MCF 10A (cell line): ENCODE measurements around the gene KDM3A. TPM values are rescaled to one million over a fixed set of nuclear protein-coding genes. Genes with fewer than 3 reads are reported as not detected.

Experiments
- BruUV-seq: library from RNA; stranded (reverse); fragments of 400-500 nt; replicated peaks from 2 replicates; lab custom pipeline; 2021; lab: Mats Ljungman, UMichigan
- CTCF ChIA-PET: fragments of 300-600 bp; sonication (Branson Sonifier 250); formaldehyde crosslinking; extraction: SDS; loops from one replicate; lab custom pipeline; 2021; ENCODE audit warnings: antibody characterized with exemption, inconsistent platforms; lab: Yijun Ruan, JAX
- POLR2A ChIA-PET: fragments of 300-600, 350-650 bp; sonication (Branson Sonifier 250); formaldehyde crosslinking; extraction: SDS; loops from one replicate; lab custom pipeline; 2020; ENCODE audit warnings: antibody characterized with exemption, inconsistent platforms; lab: Yijun Ruan, JAX
- DNase-seq: peaks from one replicate; pipeline ENCODE4 v3.0.0-alpha.2; 2018; ENCODE audit not compliant: unreplicated experiment
- H3K27ac Mint-ChIP-seq: one replicate; pipeline ENCODE4 v1.8.0; 2022; ENCODE audit warnings: mild to moderate bottlenecking, low read depth, mixed read lengths; ENCODE audit not compliant: unreplicated experiment
- H3K27me3 Mint-ChIP-seq: one replicate; pipeline ENCODE4 v1.8.0; 2022; ENCODE audit warnings: mixed read lengths; ENCODE audit not compliant: insufficient read depth, unreplicated experiment
- H3K36me3 Mint-ChIP-seq: one replicate; pipeline ENCODE4 v1.8.0; 2022; ENCODE audit warnings: mild to moderate bottlenecking, moderate library complexity, mixed read lengths; ENCODE audit not compliant: insufficient read depth, unreplicated experiment
- H3K4me1 Mint-ChIP-seq: one replicate; pipeline ENCODE4 v1.8.0; 2022; ENCODE audit warnings: mixed read lengths; ENCODE audit not compliant: insufficient read depth, unreplicated experiment
- H3K4me3 Mint-ChIP-seq: one replicate; pipeline ENCODE4 v1.8.0; 2022; ENCODE audit warnings: mild to moderate bottlenecking, moderate library complexity, mixed read lengths; ENCODE audit not compliant: unreplicated experiment
- H3K9me3 Mint-ChIP-seq: one replicate; pipeline ENCODE4 v1.8.0; 2022; ENCODE audit warnings: mixed read lengths; ENCODE audit not compliant: unreplicated experiment
- CTCF ChIP-seq: fragments of 200-600 bp; IDR thresholded peaks from one replicate; pipeline ENCODE4 v1.8.0; 2022; ENCODE audit warnings: antibody characterized with exemption, mild to moderate bottlenecking; ENCODE audit not compliant: unreplicated experiment
- intact Hi-C: fragments of 100-400 bp; cut with micrococcal nuclease; formaldehyde crosslinking; loops from 2 replicates; pipeline ENCODE4 v1.14.1; 2022
- total RNA-seq: library from RNA; stranded (reverse); gene quantifications from 2 replicates; pipeline ENCODE4 v1.2.3, GENCODE V29; 2022

The KDM3A gene
- total RNA-seq, 1 experiment from 2014 or later: 21.1 TPM

GRCh38 chr2:86507600-86507999 is 66.4 kb downstream of the KDM3A start:
- peaks cover 20% of the 10 kb centered on the region for H3K36me3 Mint-ChIP-seq
- peaks cover 6% of the 10 kb centered on the region for H3K4me1 Mint-ChIP-seq
- intact Hi-C loops: no loop called here
- TF ChIP-seq CTCF: no peak
- ChIA-PET CTCF (no interaction called here), POLR2A (interaction anchor here (1.3 kb wide), 1 partner anchor 9 kb away, joined by 3 read pairs; no protein-coding TSS in a partner anchor)
- no peak for DNase-seq
- H3K27ac Mint-ChIP-seq: no peak overlapping the region
- H3K27me3 Mint-ChIP-seq: no peaks in the 10 kb centered on the region
- no TSS peak for BruUV-seq
- no peaks in the 10 kb centered on the region for H3K9me3 Mint-ChIP-seq
- no peak overlapping the region for H3K4me3 Mint-ChIP-seq

GRCh38 chr2:86510436-86510933 is 69.3 kb downstream of the KDM3A start:
- Mint-ChIP-seq H3K4me3 (no peak overlapping the region), H3K36me3 (peaks cover 12% of the 10 kb centered on the region), H3K9me3 (no peaks in the 10 kb centered on the region), H3K27ac (no peak overlapping the region), H3K27me3 (no peaks in the 10 kb centered on the region), H3K4me1 (peaks cover 6% of the 10 kb centered on the region)
- DNase-seq: no peak
- POLR2A ChIA-PET: interaction anchor here (1.1 to 1.4 kb wide), 3 partner anchors 10 to 112 kb away, joined by 3 to 5 read pairs (median 4); no protein-coding TSS in a partner anchor
- CTCF ChIA-PET: interaction anchor here (0.6 to 1.5 kb wide), 4 partner anchors 12 to 69 kb away, joined by 3 to 5 read pairs (median 3); no protein-coding TSS in a partner anchor
- BruUV-seq: no TSS peak
- intact Hi-C loops: no loop called here
- no peak for TF ChIP-seq CTCF

- ChIA-PET POLR2A (interaction anchor here (0.7 to 3.3 kb wide), 7 partner anchors 13 to 70 kb away, joined by 3 to 16 read pairs (median 4); partner anchors contain the start of gene CHMP3), CTCF (no interaction called here)
- Mint-ChIP-seq H3K36me3 (peaks cover 12% of the 10 kb centered on the region), H3K4me1 (peaks cover 6% of the 10 kb centered on the region), H3K9me3 (no peaks in the 10 kb centered on the region), H3K27ac (peak overlapping the region; percentile 57), H3K4me3 (peak overlapping the region; percentile 11), H3K27me3 (no peaks in the 10 kb centered on the region)
- DNase-seq: no peak
- intact Hi-C loops: no loop called here
- TF ChIP-seq CTCF: no peak
- no TSS peak for BruUV-seq
These were observed 70.9 kb downstream of the KDM3A start for GRCh38 chr2:86512034-86512433.

- no peaks in the 10 kb centered on the region for H3K27me3 Mint-ChIP-seq
- peaks cover 12% of the 10 kb centered on the region for H3K36me3 Mint-ChIP-seq
- no peak overlapping the region for H3K4me3 Mint-ChIP-seq
- TF ChIP-seq CTCF: no peak
- peak overlapping the region; percentile 57 for H3K27ac Mint-ChIP-seq
- POLR2A ChIA-PET: interaction anchor here (0.7 to 3.3 kb wide), 7 partner anchors 14 to 71 kb away, joined by 3 to 16 read pairs (median 4); partner anchors contain the start of gene CHMP3
- no TSS peak for BruUV-seq
- DNase-seq: no peak
- H3K4me1 Mint-ChIP-seq: peaks cover 6% of the 10 kb centered on the region
- no peaks in the 10 kb centered on the region for H3K9me3 Mint-ChIP-seq
- intact Hi-C loops: no loop called here
- CTCF ChIA-PET: interaction anchor here (0.5 to 0.7 kb wide), 2 partner anchors 44 to 82 kb away, joined by 3 read pairs; no protein-coding TSS in a partner anchor
These were observed 71.7 kb downstream of the KDM3A start for GRCh38 chr2:86512892-86513291.
